ENCODE data around the gene ADORA2A.

Gene ADORA2A

GRCh38 chr22:24424901-24425775 lies 2.3 kb upstream of the ADORA2A start:
- no peak overlapping the region for H3K27ac ChIP-seq
- TF ChIP-seq CTCF (conservative IDR thresholded peaks at IDR 0.05), result no peak

DNA sequence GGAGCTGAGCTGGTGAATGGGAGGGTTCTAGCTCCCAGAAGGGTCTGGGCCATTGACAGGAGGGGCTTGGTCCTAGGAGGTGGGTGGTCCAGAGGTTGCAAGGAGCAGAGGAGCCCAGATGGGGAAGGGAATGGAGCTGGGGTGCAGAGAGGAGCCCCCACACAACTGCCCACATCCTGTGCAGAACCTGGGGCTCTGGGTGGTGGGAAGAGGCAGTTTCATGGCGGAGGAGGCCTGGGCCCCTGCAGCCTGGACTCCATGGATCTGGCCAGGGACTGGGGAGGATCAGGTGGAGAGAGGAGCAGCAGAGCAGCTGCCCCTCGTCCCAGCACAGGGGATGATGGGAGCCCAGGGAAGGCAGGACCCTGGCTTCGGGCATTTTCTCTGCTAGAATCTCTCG lies 963 bp upstream of the ADORA2A start:
- no peak overlapping the region for H3K27ac ChIP-seq
- no peak for TF ChIP-seq CTCF (conservative IDR thresholded peaks at IDR 0.05)

DNA sequence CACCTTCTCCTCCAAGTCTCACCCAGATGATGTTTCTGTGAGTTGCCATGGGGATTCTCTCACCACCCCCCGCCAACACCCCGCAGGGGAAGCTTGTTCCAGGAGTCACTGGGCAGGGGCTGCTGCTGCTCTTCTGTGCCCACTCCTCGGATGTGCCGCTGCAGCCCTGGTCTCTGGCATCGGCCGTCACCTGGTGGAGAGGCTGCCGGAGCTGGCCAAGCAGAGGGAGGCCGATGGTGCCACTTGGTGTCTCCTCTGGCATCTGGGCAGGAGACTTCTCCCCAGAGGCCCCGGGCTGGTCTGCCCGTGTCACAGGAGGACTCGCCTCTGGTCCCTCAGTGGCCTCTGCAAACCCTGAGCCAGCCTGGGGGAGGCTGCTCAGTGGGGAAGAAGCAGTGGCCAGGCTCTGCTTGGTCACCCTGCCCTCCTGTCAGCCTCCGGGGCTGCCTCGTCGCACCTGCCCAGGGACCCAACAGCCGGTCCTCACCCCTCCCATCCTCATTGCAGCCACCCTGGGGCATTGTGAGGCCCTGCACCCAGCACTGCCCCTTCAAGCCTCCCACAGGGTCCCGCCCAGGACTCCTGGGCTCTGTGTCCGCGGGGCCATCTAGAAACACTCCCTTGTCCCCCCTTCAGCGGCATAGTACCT lies 424 bp upstream of the ADORA2A start:
- no peak overlapping the region for H3K27ac ChIP-seq
- no peak for TF ChIP-seq CTCF (conservative IDR thresholded peaks at IDR 0.05)

GRCh38 chr22:24428751-24429410 lies 1.5 kb downstream of the ADORA2A start:
- no peak for TF ChIP-seq CTCF (conservative IDR thresholded peaks at IDR 0.05)
- H3K27ac ChIP-seq, result no peak overlapping the region

GRCh38 chr22:24429411-24430365 lies 2.3 kb downstream of the ADORA2A start:
- TF ChIP-seq CTCF (conservative IDR thresholded peaks at IDR 0.05), result no peak
- H3K27ac ChIP-seq, result 0 out of 2 replicates have a peak overlapping the region, but pooled peaks have one; percentile 9

GRCh38 chr22:24430431-24431308 lies 3.3 kb downstream of the ADORA2A start:
- TF ChIP-seq CTCF (conservative IDR thresholded peaks at IDR 0.05), result no peak
- no peak overlapping the region for H3K27ac ChIP-seq

Measured in VCaP (cell line).